Activated T-helper 9 cell treated with anti-CD3 and anti-CD28 coated beads, Interleukin-2, amount 50 U/mL, for 16 hours (primary cell): Measurements from ENCODE around the gene APLF.
"Not testable (repeated sequence)": the region's sequence is repeated elsewhere in the genome, so short reads cannot be mapped to it uniquely, and the experiment has no call there.

Source experiments
- DNase-seq: peaks from one replicate; pipeline ENCODE4 v3.0.0-alpha.2; 2020; ENCODE audit warnings: low read depth

Gene APLF

DNA sequence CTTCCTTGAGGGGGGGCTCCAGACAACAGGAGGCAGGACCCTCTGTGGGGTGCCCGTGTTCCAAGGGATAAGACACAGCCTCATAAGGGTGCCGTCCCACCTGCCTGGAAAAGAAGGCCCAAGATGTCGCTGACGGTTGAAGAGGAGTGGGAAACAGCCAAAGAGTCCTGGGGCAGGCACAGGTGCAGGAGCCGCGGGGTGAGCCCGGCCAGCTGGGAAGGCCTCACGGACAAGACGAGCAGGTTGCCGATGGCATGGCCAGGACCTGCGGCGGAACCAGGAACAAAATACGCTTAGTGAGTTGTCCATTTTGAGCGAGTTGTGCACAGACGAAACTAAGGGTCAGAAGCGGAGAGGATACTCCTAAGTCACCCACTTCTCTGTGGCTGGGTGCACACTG is 61.8 kb downstream of the APLF start:
- not testable (repeated sequence) for DNase-seq

GRCh38 chr2:68529651-68530050 is 62.3 kb downstream of the APLF start:
- DNase-seq: not testable (repeated sequence)

GRCh38 chr2:68536000-68536399 is 68.6 kb downstream of the APLF start:
- no peak for DNase-seq

- no peak for DNase-seq
Measured at GRCh38 chr2:68537011-68537410, 69.6 kb downstream of the APLF start.

DNA sequence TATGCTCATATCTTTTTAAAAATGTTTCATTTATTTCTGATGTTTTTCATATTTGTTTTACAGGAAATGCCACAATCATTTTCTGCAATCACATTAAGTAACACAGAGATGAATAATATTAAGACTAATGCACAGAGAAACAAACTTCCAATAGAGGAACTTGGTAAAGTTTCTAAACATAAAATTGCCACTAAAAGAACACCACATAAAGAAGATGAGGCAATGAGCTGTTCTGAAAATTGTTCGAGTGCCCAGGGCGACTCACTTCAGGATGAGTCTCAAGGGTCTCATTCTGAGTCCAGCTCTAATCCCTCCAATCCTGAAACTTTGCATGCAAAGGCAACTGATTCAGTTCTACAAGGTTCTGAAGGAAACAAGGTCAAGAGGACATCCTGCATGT is 70.4 kb downstream of the APLF start:
- DNase-seq: no peak

DNA sequence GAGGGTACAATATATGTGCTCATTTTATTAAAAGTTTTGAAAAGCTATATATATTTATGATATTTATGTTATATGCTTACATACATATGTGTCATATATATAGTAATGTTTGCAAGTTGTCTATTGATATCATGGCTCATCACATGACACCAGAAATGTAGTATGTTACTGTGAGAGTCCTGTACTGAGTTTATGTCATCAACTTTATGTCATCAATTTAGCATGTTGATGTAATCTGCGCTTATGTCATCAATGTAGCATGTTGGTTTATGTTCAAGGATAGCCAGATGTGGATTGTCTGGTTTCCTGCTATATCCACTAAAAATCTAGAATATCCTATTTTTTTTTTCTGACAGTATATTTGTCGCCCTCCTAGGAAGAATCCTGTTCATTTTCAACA is 77.4 kb downstream of the APLF start:
- no peak for DNase-seq

GRCh38 chr2:68548396-68548795 is 81.0 kb downstream of the APLF start:
- no peak for DNase-seq

- DNase-seq: no peak
Measured at GRCh38 chr2:68553098-68553497, 85.7 kb downstream of the APLF start.

- DNase-seq: not testable (repeated sequence)
Measured at GRCh38 chr2:68555425-68556206, 88.2 kb downstream of the APLF start.

- no peak for DNase-seq
Measured at GRCh38 chr2:68556381-68556780, 89.0 kb downstream of the APLF start.

GRCh38 chr2:68558576-68558975 is 91.2 kb downstream of the APLF start:
- no peak for DNase-seq

GRCh38 chr2:68559692-68560091 is 92.3 kb downstream of the APLF start:
- no peak for DNase-seq

DNA sequence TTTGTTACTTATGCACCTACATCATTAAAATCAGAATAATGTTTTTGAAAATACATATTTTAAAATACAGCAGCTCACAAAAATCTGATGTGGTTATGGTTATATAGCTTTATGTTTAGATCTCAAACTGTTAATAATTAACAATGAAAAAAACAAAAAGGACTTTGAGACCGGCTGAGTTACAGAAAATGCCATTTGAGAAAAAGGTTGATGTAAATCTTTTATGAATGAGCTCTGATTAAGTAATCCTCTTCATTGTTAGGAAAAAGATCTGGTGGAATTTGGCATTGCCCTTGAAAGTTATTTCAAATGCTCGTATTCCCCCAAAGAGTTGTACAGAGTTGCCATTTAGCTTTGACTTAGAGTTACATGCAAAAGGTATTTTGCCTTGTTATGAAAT is 93.2 kb downstream of the APLF start:
- no peak for DNase-seq

- DNase-seq: no peak
Measured at GRCh38 chr2:68561372-68561771, 94.0 kb downstream of the APLF start.

GRCh38 chr2:68562934-68563333 is 95.5 kb downstream of the APLF start:
- no peak for DNase-seq

- no peak for DNase-seq
Measured at GRCh38 chr2:68564426-68564825, 97.0 kb downstream of the APLF start.

DNA sequence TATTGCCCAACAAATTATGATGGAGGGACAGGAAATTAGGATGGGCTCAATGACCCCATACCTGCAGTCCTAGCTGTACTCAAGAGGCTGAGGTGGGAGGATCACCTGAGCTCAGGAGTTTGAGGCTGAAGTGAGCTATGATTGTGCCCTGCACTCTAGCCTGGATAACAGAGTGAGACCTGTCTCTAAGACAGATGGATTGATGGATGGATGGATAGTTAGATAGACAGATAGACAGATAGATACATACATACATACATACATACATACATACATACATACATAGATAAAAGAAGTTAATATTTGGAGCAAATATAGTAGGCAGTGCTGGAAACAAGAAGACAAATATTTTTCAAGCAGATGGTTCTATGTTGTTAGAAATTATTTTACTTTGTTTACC is 97.9 kb downstream of the APLF start:
- no peak for DNase-seq

DNA sequence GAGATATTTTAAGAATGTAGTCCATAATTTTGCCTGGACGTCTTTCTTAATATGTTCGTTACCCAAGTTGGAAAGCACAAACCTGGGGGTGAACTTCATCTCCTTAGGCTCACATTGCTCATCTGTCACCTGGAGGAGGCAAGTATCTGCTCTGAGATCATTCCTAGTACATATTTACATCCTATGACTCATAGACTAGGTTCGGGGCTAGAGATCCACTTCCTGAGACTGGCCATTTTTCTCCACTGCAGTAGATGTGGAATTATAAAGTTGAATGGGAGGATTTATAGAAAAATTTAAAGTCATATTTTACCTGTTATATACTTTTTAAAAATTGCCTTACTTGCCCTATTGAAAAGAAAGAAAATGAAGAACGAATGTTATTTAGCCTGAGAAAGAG is 98.5 kb downstream of the APLF start:
- DNase-seq: no peak

DNA sequence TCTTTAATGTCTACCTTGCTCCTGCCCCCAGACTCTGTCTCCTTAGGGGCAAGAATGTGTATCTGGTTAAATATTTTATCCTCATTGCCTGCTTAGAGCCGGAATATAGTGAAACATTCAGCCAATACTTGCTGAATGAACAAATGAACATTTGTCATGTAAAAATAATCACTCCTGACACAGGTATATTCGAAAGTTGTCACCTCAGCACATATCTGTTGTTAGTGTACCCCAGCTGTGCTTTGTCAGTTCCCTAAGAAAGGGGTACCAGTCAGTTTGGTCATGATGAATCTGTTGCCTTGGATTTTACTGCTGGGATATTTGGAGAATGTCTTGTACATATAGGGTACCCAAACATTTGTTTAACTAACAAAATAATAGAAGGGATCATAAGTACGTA is 99.0 kb downstream of the APLF start:
- no peak for DNase-seq

- no peak for DNase-seq
Measured at GRCh38 chr2:68568116-68568515, 100.7 kb downstream of the APLF start.

DNA sequence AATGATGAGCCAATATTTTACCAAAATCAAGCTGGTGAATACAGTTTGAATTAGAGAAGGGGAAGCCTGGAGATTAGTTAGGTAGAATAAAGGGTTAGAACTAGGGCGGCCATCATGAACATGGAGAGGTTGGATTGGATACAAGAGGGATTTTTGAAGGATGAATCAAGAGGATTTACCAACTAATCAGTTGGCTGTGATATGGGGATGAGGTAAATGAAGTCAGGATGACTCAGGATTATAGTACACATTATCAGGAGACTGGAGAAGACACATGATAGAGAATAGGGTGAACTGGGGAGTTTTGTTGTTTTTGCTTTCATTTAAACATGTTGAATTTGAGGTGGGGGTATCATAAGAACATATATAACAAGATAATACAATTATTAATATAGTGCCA is 102.2 kb downstream of the APLF start:
- DNase-seq: no peak

- not testable (repeated sequence) for DNase-seq
Measured at GRCh38 chr2:68570434-68570833, 103.0 kb downstream of the APLF start.

GRCh38 chr2:68574202-68574791 is 106.9 kb downstream of the APLF start:
- DNase-seq: no peak

DNA sequence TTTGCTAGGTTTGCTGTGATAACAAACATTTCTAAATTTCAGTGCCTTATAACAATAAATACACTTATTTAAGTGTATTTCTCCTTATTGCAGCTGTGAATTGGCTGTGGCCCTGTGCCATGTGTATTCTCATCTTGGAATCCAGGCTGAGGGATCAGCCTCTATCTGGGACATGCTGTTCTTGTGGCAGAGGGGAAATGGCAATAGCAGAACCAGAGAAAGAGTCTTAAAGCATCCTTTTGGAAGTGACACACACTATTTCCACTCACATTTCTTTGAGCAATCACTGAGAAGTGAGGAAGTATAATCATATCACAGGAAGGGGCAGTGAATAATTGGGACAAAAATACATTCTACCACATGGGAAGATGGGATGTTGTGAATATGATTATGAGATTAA is 109.8 kb downstream of the APLF start:
- DNase-seq: no peak
